Nephron (organoid): ENCODE results near the gene MPZL1.

ENCODE experiments used
- H3K27ac Mint-ChIP-seq, 3 experiments: 2 replicates each; pipeline ENCODE4 v1.8.0; 2020; ENCODE audit warnings: mixed read lengths in 3 of 3, mild to moderate bottlenecking in 2 of 3, moderate library complexity in 1 of 3
- H3K27me3 Mint-ChIP-seq: 2 replicates; pipeline ENCODE4 v1.8.0; 2021; ENCODE audit warnings: low read depth, mild to moderate bottlenecking, moderate library complexity, mixed read lengths
- H3K36me3 Mint-ChIP-seq: 2 replicates; pipeline ENCODE4 v1.8.0; 2020; ENCODE audit warnings: low read depth, mixed read lengths
- H3K4me1 Mint-ChIP-seq: 2 replicates; pipeline ENCODE4 v1.8.0; 2020; ENCODE audit warnings: mixed read lengths
- H3K4me3 Mint-ChIP-seq, 3 experiments: 2 replicates each; pipeline ENCODE4 v1.8.0; 2020; ENCODE audit warnings: mild to moderate bottlenecking in 3 of 3, mixed read lengths in 3 of 3, moderate library complexity in 2 of 3
- H3K9me3 Mint-ChIP-seq: 2 replicates; pipeline ENCODE4 v1.8.0; 2020; ENCODE audit warnings: mixed read lengths
- TF ChIP-seq, protein P1 (sequence below), 3 experiments: fragments of 200-600 bp; sonication (generic); IDR thresholded peaks; one replicate each; pipeline ENCODE4 v1.5.0; 2021; ENCODE audit warnings: antibody characterized with exemption in 3 of 3; ENCODE audit not compliant: unreplicated experiment in 3 of 3

The MPZL1 gene

DNA sequence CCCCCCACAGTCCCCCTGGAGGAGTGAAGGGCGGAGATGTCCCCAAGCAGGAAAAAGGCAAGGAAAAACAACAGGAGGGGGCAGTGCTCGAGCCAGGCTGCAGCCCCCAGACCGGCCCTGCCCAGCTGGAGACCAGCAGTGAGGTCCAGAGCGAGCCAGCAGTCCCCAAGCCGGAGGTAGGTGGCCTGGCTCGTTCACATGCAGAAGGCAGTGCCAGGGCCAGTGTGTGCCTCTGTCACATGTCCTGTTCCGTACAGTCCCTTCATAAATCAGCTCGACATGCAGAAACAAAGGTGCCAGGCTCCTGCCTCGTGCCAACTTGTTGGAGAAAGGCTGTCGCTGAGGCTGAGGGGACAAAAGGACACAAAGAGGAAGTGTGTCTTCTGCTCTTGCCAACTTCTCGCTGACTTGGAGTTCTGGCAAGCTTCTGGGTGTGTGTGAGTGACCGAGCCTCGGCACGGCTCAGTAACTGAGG is 24.1 kb upstream of the MPZL1 start:
- H3K27me3 Mint-ChIP-seq: peaks cover 13% of the 10 kb centered on the region
- H3K27ac Mint-ChIP-seq: no peak overlapping the region
- H3K4me3 Mint-ChIP-seq: no peak overlapping the region
- TF ChIP-seq, protein P1, sequence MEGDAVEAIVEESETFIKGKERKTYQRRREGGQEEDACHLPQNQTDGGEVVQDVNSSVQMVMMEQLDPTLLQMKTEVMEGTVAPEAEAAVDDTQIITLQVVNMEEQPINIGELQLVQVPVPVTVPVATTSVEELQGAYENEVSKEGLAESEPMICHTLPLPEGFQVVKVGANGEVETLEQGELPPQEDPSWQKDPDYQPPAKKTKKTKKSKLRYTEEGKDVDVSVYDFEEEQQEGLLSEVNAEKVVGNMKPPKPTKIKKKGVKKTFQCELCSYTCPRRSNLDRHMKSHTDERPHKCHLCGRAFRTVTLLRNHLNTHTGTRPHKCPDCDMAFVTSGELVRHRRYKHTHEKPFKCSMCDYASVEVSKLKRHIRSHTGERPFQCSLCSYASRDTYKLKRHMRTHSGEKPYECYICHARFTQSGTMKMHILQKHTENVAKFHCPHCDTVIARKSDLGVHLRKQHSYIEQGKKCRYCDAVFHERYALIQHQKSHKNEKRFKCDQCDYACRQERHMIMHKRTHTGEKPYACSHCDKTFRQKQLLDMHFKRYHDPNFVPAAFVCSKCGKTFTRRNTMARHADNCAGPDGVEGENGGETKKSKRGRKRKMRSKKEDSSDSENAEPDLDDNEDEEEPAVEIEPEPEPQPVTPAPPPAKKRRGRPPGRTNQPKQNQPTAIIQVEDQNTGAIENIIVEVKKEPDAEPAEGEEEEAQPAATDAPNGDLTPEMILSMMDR (IDR thresholded peaks at IDR 0.05; ENCODE audit: unreplicated experiment in 3 of 3): no peak
- H3K4me1 Mint-ChIP-seq: no peaks in the 10 kb centered on the region
- no peaks in the 10 kb centered on the region for H3K9me3 Mint-ChIP-seq
- no peaks in the 10 kb centered on the region for H3K36me3 Mint-ChIP-seq

DNA sequence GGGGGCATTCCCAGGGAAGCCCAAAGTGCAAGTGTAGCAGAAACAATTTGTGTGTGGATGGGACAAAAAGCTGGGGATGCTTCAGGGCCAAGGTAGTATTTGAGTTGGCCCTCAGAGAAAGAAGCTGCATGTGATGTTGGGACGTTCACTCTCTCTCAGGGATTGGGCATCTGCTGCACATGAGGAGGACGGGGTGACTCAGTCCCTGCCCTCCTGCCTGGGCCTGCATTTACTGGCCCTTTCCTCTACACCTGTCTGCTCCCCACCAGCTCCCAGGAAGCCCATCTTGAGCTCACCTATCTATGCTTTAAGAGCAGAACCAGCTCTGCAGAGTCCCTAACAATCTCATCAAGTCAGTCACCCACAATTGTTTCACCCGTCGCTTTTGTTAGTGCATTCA is 23.5 kb upstream of the MPZL1 start:
- no peaks in the 10 kb centered on the region for H3K9me3 Mint-ChIP-seq
- TF ChIP-seq, protein P1 (IDR thresholded peaks at IDR 0.05; ENCODE audit: unreplicated experiment in 3 of 3): no peak
- H3K36me3 Mint-ChIP-seq: no peaks in the 10 kb centered on the region
- H3K27me3 Mint-ChIP-seq: peaks cover 13% of the 10 kb centered on the region
- no peaks in the 10 kb centered on the region for H3K4me1 Mint-ChIP-seq
- no peak overlapping the region for H3K4me3 Mint-ChIP-seq
- H3K27ac Mint-ChIP-seq: no peak overlapping the region

DNA sequence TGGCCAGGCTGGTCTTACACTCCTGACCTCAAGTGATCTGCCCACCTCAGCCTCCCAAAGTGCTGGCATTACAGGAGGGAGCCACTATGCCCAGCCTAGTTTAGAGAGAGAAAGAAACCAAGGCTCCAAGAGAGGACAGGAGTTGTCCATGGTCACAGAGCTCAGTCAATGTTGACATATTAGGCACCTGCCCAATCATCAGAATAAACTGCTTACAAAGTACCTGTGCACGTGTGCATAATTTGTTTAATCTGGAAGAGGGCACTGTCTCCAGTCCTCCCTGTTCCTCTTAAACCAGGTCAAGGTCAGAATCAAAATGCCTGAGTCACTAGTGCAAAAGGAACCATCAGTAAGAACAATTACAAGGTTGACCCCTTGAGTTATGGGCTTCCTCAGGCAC is 20.3 kb upstream of the MPZL1 start:
- TF ChIP-seq, protein P1 (IDR thresholded peaks at IDR 0.05; ENCODE audit: unreplicated experiment in 3 of 3): no peak
- H3K9me3 Mint-ChIP-seq: no peaks in the 10 kb centered on the region
- no peaks in the 10 kb centered on the region for H3K36me3 Mint-ChIP-seq

DNA sequence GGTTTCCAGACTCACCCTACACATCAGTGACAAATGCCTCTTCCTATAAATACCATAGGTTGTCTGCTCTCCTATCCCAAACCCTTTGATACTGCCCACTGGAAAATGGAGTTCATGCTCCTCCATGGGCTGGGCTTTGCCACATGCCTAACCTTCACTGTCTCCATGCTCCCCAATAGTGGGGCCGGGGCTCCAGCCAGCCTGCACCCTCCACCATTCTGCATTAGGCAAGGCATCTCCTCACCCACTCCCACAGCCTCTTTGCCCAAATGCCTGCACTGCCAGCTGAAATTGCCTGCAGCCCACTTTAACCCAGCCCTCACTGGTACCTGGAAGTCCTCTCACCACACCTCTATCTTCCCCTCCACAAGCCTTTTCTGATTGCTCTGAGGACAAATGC is 18.2 kb upstream of the MPZL1 start:
- Mint-ChIP-seq H3K4me1 (peaks cover 5% of the 10 kb centered on the region), H3K27ac (no peak overlapping the region), H3K9me3 (no peaks in the 10 kb centered on the region), H3K4me3 (no peak overlapping the region), H3K27me3 (peaks cover 31% of the 10 kb centered on the region), H3K36me3 (no peaks in the 10 kb centered on the region)
- TF ChIP-seq, protein P1 (IDR thresholded peaks at IDR 0.05; ENCODE audit: unreplicated experiment in 3 of 3): no peak

More for the DNA sequence above, 20.3 kb upstream of the MPZL1 start:
- Mint-ChIP-seq H3K4me1 (no peaks in the 10 kb centered on the region), H3K4me3 (no peak overlapping the region), H3K27ac (no peak overlapping the region), H3K27me3 (peaks cover 31% of the 10 kb centered on the region)

DNA sequence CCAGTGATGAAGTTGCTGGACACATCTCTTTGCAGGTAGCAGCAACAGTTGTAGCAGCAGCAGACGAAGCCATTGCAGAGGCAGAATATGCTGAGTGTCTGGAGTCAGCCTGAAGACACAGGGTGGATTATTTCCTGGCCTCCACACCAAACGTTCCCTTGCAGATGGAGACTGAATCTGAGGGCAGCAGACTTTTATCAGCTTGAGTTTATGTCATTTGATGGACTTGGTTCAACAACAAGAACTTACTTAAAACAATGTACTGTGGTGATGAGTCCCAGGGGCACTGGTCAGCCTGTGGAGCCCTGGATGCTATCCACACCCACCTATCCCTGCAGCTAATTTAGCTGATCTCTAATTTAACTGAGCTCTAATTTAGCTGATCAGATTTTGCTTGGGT is 17.1 kb upstream of the MPZL1 start:
- H3K9me3 Mint-ChIP-seq: no peaks in the 10 kb centered on the region
- TF ChIP-seq, protein P1 (IDR thresholded peaks at IDR 0.05; ENCODE audit: unreplicated experiment in 3 of 3): no peak
- no peaks in the 10 kb centered on the region for H3K36me3 Mint-ChIP-seq
- H3K27me3 Mint-ChIP-seq: peaks cover 27% of the 10 kb centered on the region
- no peak overlapping the region for H3K4me3 Mint-ChIP-seq
- no peak overlapping the region for H3K27ac Mint-ChIP-seq
- peaks cover 5% of the 10 kb centered on the region for H3K4me1 Mint-ChIP-seq

DNA sequence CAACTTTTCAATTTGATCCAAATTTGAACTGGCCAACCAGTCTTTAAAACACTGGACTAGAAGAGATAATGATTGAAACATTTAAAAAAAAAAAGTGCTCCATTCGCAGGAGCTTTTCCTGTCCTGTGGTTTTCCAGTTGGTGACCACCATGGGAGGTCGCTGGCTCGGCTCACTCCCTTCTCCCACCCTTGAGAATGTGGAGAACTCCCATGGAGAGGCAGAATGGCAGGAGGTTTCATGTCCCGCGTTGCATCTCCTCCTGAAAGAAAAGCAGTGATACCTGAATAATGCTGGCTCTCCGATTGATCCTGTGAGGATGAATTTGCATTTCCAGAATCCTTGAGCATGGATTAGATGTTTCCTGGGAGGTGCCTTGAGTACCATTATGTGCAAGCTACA is 16.5 kb upstream of the MPZL1 start:
- Mint-ChIP-seq H3K4me3 (no peak overlapping the region), H3K27ac (no peak overlapping the region), H3K4me1 (peaks cover 5% of the 10 kb centered on the region), H3K27me3 (peaks cover 22% of the 10 kb centered on the region), H3K36me3 (no peaks in the 10 kb centered on the region), H3K9me3 (no peaks in the 10 kb centered on the region)
- TF ChIP-seq, protein P1 (IDR thresholded peaks at IDR 0.05; ENCODE audit: unreplicated experiment in 3 of 3): no peak
